GM19239 (cell line): ENCODE results near the gene CDS1.
"Not testable (repeated sequence)": the region's sequence is repeated elsewhere in the genome, so short reads cannot be mapped to it uniquely, and the experiment has no call there.

Experiments
- DNase-seq: peaks from one replicate; pipeline ENCODE4 v3.0.0; 2011; ENCODE audit warnings: low spot score; ENCODE audit not compliant: insufficient read length
- FAIRE-seq: peaks from 2 replicates; lab custom pipeline; 2011; peaks lifted over from hg19 to GRCh38; lab: Jason Lieb, UNC

The CDS1 gene

DNA sequence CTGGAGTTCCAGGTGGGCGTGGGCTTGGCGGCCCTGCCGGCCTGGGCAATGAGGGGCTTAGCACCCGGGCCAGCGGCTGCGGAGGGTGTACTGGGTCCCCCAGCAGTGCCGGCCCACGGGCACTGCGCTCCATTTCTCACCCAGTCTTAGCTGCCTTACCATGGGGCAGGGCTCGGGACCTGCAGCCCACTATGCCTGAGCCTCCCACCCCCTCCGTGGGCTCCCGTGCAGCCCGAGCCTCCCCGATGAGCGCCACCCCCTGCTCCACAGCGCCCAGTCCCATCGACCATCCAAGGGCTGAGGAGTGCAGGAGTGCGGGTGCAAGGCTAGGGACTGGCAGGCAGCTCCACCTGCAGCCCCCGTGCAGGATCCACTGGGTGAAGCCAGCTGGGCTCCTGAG lies 81.8 kb downstream of the CDS1 start:
- not testable (repeated sequence) for DNase-seq, FAIRE-seq

DNA sequence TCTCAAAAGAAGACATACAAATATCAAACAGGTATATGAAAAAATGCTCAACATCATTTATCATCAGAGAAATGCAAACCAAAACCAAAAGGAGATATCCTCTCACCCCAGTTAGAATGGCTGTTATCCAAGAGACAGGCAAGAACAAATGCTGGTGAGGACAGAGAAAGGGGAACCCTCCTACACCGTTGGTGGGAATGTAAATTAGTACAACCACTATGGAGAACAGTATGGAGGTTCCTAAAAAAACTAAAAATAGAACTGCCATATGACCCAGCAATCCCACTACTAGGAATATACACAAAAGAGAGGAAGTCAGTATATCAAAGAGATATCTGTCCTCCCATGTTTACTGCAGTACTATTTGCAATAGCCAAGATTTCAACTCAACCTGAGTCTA lies 83.5 kb downstream of the CDS1 start:
- no peak for DNase-seq
- no peak for FAIRE-seq

DNA sequence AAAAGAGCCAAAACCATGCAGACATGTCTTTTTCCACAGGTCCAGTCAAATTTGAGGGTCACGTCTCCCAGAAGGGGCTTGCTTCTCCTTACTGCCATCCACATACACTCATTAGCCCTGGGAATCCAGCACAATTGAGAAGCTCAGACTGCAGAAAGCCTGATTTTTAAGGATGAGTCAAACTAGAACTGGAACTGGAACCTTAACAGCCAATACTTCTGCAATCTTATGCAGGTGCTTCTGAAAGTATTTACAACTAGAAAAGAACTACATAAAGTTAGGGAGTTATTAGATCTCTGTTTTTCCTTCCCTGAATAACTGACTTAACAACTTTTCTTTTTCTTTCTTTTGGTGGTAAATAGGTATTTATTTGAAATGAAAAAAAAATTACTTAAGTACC lies 86.3 kb downstream of the CDS1 start:
- no peak for DNase-seq
- FAIRE-seq = no peak

DNA sequence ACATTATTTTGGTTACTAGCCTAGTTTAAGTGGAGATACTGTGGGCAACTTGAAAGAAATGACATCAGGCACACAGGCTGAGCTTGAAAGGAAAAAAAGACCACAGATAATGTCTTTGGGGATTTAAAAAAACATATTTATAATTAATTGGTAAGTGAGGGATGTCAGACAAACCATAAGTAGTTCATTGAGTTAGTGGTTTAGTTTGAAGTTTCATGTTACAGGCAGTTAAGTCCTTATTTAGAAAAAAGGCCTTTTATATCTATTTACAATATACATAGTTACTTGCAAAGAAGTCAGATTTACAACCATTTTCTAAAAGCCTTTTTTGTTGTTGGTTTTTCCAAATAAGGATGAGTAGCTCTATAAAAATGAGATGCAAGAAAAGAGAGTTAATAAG lies 89.2 kb downstream of the CDS1 start:
- FAIRE-seq (no peak), DNase-seq (no peak)

DNA sequence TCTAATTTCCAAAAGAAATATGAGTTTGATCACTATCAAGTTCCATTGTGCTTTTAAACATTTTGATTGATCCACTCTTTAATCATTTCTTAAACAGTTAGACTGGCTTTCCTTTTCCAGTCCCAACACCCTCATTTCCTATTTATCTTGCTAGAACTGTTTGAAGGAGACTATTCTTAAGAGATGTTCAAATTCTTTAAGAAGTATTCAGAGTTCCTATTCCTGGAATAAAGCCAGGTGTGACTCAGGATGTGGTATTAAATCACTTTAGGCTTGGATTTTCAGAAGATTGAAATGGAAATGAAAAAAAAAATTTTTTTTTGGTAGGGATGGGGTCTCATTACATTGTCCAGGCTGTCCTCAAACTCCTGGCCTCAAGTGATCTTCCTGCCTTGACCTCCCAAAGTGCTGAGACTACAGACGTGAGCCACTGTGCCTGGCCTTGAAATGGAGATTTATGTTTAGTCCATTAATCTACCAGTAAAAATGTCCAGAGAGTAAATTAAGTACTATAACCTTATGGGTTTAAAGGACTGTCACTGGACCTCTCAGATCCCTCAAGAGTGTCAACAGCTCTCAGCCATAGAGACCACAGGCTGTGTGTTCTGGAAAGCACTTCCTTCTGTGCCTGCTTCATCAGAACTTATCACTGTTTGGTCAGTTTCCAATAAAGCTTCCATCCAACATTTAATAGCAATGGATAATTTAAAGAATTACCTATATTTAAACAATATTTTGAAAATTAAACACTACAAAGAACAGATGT lies 90.7 kb downstream of the CDS1 start:
- no peak for FAIRE-seq
- no peak for DNase-seq

DNA sequence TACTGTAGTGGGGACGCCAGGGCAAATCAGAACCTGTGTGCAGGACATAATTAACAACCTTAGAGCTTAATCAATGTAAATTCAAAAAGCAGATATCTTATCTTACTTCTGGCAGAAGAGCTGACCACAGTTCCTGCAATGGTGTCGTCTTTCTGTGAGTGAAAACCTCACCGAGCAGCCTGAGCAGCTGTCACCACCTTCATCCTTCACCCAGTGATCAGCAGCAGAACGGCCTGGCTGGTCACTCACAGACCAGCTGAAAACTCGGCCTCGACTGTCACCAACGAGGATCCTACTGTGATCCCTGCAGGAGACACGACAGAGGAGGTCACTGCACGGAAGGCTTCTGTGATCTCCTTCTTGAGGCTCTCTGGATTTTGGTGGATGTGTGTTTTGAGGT lies 94.2 kb downstream of the CDS1 start:
- DNase-seq = no peak
- no peak for FAIRE-seq

DNA sequence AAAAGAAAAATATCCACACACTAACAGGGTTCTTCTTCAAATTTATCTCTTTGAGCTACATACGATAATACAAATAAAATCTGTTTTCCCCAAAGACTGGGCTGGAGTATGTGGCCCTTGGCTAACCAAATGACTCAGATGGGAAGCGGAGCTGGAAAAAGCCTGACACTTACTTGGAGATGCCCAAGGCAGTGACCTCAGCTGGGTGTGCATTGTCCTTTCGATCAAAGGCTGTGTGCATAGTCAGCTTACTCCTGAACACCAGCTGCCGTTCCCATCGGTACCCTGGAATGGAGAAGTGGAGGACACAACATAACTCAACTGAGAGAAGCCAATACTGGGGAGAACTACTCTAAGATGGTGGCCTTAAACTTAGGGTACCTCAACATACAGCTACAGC lies 95.1 kb downstream of the CDS1 start:
- FAIRE-seq = no peak
- DNase-seq = no peak

DNA sequence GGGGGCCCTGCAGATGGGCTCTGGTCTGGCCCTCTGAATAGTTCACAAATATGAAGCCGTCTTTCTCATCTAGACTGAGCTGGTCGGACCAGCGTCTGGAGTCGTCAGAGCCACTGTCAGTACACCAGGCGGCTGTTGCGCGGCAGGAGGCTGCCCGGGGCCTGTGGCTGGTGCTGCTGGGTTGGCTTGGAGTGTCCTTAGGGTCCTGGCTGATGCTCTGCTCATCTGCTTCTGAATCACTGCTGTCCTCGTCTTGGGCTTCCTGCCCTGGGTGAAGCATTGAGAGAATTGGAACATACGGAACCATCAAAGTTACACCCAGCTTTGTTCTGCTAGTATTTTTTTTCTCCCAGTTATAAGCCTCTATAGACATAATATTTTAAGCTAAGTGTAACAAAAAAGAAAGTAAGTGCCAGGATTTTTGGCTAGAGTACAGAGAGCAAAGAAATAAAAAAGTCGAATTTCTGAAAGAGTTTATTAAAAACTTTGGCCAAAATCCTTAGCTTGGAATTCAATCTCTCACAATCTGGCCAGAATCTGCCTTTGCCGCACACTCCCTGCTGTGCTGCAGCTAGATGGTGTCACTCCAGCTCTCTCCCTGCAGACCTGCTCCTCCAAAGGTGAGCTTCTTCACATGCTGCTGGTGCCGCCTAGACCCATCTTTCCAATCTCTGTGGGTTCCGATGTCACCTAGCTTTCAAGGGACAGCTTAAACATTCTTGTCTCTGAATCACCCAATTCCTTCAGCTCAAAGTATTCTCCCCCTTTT lies 96.2 kb downstream of the CDS1 start:
- DNase-seq = no peak
- FAIRE-seq = no peak

DNA sequence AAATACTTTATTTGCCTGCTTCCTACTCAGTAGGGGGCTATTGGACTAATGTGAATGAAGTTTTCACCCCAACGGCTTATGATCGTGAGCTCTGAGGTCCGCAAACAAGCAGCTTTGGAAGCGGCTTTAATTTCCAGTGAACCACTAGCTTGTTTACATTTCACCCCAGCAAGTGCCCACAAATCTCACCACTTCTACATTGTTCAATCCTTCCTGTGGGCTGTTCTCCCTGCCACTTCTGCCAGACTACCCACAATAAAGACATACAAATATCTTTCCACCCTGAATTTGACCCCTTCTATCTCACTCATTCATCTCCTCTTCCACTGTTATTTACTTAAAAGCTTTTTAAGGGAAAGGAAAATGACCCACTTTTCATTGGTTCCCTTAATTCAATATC lies 98.0 kb downstream of the CDS1 start:
- DNase-seq = no peak
- FAIRE-seq = no peak

DNA sequence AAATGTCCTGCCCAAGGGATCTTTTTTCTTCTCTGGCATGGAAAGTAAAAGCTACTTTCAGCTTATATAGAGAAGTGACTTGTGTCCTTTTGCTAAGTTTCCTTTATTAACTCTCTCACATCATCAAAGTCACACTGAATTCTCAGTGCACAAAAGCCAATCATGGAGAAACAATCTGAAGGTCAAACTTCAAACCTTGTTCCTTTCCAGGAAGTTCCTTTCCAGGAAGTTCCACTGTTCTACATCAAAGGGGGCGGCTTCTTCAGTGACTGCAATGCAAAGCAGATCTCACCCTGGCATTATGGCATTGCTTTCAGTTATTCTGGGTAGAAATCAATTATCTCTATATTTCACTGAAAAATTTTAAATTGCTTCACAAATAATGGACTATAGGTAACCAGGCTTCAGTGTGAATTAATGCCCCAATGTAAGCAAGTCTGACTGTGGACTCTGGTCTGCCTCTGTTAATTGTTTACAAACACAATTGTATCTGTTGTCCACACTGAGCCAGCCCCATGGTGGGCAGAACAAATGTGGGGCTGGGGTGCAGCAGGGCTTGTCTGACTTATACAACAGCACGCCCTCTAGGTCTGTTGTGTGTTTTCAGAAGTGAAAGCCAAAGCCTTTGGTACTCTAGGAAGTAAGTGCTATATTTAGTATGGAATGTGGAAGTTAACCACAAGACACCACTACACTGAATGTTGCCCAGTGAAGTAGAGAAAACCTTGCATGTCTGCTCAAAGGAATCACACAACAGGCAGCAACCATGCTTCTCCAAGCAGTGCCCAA lies 98.8 kb downstream of the CDS1 start:
- DNase-seq (no peak), FAIRE-seq (no peak)

DNA sequence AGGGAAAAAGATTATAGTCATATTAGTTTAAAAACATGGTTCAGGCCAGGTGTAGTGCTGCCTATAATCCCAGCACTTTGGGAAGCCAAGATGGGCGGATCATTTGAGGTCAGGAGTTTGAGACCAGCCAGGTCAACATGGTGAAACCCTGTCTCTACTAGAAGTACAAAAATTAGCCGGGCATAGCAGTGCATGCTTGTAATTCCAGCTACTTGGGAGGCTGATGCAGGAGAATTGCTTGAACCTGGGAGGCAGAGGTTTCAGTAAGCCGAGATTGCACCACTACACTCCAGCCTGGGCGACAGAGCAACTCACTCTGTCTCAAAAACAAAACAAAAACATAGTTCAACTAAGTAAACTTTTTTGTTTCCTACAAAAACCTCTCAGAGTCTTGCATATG lies 99.7 kb downstream of the CDS1 start:
- not testable (repeated sequence) for DNase-seq, FAIRE-seq

DNA sequence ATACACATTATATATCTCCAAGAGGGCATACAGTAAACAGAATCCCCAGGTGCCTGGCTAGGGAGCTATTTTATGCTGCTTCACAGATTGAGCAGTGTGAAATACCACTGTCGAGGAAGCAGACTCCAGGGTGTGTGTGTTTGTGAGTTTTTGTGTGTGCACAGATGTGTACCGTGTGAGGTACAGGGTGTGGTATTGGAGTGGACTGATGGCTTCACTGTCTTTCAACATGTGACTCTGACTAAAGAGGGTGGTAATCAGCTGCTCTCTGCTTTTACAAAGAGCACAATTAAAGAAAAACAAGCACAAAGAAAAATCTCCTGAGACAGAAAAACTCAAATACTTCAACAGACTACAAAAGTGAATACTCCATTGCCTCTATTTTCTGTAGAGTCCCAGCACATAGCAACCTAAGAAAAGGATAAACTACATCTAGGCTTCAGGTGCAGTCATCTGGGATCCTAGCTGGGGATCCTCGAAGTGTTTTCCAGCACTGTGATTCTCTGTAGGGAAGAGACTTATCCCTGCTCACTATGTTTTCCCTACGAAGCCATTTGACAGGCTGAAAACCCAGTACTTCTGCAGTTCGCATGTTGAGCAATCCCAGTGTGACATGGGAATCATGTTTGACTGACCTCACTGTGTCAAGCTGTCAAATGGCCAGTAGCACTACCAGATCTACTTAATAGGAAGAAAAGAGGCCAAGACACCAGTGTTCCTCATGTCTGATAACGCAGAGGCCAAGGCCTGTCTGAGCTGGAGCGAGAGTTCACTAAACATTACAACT lies 100.3 kb downstream of the CDS1 start:
- DNase-seq (no peak), FAIRE-seq (no peak)

DNA sequence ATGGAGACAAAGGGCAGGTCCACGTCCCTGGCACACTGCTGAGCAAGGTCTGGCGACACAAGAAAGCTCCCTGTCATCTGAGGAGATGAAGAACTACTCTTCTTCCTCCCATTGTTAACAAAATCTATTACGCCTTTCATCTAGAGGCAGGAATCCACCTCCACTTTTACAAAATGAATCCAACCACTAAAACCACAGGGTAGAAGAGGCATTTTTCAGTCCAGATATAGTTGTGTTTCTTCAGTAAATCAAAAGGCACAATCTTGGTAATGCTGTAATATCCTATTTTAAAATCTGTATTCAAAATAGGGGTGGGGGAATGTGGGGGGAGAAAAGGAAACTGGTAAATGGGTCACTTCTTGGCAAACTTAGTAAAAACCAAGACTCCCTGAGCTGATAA lies 101.4 kb downstream of the CDS1 start:
- DNase-seq = no peak
- FAIRE-seq = no peak

DNA sequence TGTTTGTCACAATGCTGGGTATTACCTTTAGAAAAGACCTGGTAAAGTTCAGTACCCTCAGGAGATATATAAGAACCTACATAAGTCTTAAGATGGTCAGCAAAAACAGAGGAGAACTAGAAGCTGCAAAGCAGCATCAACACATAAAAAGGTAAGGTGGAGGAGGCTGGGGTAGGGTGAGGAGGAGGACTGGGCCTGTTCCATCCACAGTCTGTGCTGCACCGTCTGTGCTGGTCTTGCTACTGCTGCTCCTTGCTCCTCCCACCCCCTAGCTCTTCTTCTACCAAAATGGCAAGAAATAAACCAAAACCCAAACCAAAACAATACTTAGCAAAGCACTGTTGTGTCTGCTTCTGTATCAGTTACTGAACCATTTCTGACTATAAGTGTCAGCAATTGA lies 102.2 kb downstream of the CDS1 start:
- FAIRE-seq (no peak), DNase-seq (no peak)

DNA sequence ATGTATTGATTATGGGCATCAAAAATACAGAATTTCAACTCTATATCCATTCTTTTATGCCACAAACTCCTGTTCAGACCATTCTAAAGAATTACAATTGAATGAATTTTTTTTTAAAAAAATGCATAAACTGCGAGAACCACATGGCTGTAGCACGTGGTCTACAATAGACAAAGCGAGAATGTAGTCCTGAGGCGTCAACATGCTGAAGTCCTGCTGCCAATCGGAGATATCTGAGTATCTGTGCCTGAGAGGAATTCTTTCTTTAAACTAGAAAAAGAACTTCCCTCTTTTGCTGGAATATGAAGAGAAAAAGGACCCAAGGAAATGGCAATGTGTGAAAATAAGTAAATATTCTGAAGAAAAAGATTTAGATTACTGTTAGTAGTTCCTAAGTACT lies 105.7 kb downstream of the CDS1 start:
- FAIRE-seq (no peak), DNase-seq (no peak)

DNA sequence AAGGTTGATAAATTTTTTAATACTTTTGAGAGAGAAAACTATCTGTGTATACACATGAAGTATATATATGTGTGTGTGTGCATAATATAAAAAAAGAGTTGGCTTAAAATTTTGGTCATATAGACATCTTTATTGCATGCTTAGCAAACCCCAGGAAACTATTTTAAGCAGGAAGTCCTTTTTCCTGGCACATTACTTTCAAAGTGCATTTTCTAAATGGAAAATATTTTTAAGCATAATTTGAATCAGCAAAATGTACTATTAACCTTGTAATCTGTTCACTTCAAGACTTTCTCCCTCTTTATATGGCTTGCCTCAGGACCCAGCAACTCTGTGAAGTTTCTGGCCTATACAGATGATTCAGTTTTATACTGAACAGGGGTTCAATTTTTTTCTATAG lies 106.3 kb downstream of the CDS1 start:
- FAIRE-seq (no peak), DNase-seq (no peak)

DNA sequence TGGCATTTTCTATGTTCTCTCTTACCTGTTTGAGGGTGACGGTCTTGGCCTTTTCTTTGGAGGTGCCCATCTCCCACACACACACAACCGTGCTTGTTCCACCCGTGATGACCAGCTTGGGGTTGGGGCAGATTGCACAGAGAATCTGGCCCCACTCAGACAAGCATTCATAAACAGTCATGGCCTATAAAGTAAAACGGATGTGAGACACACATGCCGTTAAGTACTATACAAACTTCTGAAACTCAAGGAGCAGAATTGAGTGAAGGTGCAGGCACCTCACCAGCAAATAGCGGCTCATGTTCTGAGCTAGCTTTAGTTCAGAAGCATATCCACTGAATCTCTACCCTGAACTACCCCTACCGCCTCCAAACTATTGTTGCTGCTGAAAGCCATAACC lies 107.6 kb downstream of the CDS1 start:
- FAIRE-seq (no peak), DNase-seq (no peak)

DNA sequence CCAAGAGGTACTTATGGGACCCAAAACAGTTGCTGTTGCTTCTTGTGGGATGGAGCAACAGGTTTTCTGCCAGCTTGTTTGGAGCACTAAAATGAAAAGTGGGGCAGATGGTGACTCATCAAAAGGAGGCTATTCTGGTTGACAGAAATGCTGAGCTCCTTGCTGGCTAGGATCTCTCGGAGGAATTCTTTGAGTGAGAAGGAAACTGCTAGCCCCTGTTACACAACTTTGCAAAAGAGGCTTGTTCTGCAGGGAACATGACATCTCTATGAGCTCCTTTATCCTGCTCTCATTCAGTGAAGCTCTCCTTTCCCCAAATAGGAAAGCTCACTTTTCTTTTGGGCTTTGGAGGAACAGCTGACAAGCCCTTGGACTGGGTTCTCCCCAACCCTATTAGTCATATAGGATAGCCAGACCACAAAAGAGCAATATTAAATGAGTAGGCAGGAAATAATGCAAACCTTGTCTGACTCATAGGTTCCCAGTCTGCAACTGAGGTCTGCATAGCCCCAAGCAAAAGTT lies 108.3 kb downstream of the CDS1 start:
- no peak for DNase-seq
- no peak for FAIRE-seq

DNA sequence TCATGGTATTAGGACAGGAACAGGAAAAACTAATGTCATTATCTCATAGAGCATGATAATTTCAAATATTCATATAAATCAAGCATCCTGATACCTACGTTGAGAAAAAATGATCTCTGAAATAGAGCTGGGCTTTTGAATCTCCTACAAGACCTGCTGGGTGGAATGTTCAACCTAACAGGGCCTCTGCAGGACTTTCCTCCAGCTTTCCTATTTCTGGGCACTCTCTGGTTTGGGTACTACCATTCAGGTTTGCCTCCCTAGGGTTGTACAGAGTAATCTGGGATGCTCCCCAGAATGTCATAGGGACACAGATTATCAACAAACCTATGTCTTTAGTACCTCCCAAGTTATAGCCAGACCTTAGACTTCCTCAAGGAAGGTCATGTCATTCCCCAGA lies 108.9 kb downstream of the CDS1 start:
- FAIRE-seq = no peak
- no peak for DNase-seq

DNA sequence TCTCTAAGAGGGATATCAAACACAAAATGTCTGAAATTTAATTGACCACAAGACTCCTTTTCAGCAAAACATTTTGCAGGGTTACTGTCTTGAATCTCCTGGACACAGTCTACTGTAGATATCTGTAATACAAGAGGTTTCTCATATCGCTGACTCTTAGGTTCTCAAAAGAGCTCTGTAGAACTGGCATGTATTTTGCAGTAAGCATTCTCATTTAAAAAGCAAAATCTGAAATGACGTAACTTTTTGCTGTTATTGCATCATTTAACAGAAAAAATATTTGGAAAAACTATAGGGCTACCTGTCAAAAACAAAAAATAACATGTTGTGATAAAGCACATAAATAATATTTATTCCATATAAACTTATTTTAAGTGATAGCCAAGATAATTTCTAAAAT lies 114.2 kb downstream of the CDS1 start:
- no peak for DNase-seq
- FAIRE-seq = no peak
